Astrocyte of the cerebellum (primary cell): ENCODE results near the gene SPPL2B.
"Not testable (repeated sequence)": the region's sequence is repeated elsewhere in the genome, so short reads cannot be mapped to it uniquely, and the experiment has no call there.

Source experiments
- DNase-seq: peaks from one replicate; pipeline ENCODE4 v3.0.0-alpha.2; 2011; ENCODE audit warnings: low read depth
- H3K4me3 ChIP-seq: 2 replicates; pipeline ENCODE4 v1.5.1; 2011; ENCODE audit warnings: mild to moderate bottlenecking, low read depth, low read length, moderate library complexity
- in situ Hi-C: cut with HindIII; loops from 2 replicates; pipeline ENCODE4 v1.10.0; 2017; ENCODE audit warnings: low sequenced_read_pairs
- TF ChIP-seq, protein P1 (sequence below): IDR thresholded peaks from 2 replicates; pipeline ENCODE4 v1.5.1; 2012; ENCODE audit warnings: low read length, low read depth, moderate library complexity, mild to moderate bottlenecking; ENCODE audit errors: missing control alignments

Gene SPPL2B

DNA sequence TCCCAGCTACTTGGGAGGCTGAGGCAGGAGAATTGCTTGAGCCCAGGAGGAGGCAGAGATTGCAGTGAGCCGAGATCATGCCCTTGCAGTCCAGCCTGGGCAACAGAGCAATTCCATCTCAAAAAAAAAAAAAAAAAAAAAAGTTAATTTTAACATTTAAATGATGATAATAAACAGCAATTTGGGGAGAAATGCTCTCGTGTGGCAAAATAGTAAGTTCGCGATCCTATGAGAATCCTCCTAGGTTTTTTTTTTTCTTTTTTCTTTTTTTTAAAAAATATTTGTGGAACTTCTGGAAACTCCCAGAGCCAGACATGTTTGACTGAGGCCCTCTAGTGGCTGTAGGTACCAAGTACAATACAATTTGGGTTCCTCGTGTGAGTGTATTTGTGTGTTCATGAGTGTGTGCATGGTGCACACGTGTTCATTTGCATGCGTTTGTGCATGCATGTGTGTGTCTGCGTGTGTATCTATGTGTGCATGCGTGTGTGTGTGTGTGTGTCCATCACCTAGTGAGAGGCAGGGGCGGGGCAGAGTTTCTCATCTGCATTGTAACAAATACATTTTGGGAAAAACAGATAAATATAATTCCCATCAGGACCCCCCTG lies 62.7 kb downstream of the SPPL2B start:
- peak; percentile 49 for DNase-seq
- no peak overlapping the region for H3K4me3 ChIP-seq
- TF ChIP-seq, protein P1, sequence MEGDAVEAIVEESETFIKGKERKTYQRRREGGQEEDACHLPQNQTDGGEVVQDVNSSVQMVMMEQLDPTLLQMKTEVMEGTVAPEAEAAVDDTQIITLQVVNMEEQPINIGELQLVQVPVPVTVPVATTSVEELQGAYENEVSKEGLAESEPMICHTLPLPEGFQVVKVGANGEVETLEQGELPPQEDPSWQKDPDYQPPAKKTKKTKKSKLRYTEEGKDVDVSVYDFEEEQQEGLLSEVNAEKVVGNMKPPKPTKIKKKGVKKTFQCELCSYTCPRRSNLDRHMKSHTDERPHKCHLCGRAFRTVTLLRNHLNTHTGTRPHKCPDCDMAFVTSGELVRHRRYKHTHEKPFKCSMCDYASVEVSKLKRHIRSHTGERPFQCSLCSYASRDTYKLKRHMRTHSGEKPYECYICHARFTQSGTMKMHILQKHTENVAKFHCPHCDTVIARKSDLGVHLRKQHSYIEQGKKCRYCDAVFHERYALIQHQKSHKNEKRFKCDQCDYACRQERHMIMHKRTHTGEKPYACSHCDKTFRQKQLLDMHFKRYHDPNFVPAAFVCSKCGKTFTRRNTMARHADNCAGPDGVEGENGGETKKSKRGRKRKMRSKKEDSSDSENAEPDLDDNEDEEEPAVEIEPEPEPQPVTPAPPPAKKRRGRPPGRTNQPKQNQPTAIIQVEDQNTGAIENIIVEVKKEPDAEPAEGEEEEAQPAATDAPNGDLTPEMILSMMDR = peak; percentile 84
- in situ Hi-C loops = no loop called here

DNA sequence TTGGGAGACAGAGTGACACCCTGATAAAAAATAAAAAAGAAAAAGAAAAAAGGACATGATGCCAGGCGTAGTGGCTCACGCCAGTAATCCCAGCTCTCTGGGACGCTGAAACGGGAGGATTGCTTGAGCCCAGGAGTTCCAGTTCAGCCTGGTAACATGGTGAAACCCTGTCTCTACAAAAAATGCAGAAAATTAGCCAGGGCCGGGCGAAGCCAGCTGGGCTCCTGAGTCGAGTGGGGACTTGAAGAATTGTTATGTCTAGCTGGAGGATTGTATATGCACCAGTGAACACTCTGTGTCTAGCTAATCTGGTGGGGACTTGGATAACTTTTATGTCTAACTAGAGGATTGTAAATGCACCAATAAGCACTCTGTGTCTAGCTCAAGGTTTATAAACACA lies 63.9 kb downstream of the SPPL2B start:
- in situ Hi-C loops = no loop called here
- H3K4me3 ChIP-seq = no peak overlapping the region
- TF ChIP-seq, protein P1 = no peak
- no peak for DNase-seq

- DNase-seq, H3K4me3 ChIP-seq, in situ Hi-C loops: not testable (repeated sequence)
Measured at GRCh38 chr19:2392899-2393298, 64.4 kb downstream of the SPPL2B start.

GRCh38 chr19:2394054-2394441 lies 65.6 kb downstream of the SPPL2B start:
- no peak for DNase-seq
- no peak overlapping the region for H3K4me3 ChIP-seq
- TF ChIP-seq, protein P1 = no peak
- in situ Hi-C loops = no loop called here

GRCh38 chr19:2394442-2395292 lies 66.2 kb downstream of the SPPL2B start:
- no peak overlapping the region for H3K4me3 ChIP-seq
- in situ Hi-C loops = no loop called here
- DNase-seq = no peak
- TF ChIP-seq, protein P1 = no peak

DNA sequence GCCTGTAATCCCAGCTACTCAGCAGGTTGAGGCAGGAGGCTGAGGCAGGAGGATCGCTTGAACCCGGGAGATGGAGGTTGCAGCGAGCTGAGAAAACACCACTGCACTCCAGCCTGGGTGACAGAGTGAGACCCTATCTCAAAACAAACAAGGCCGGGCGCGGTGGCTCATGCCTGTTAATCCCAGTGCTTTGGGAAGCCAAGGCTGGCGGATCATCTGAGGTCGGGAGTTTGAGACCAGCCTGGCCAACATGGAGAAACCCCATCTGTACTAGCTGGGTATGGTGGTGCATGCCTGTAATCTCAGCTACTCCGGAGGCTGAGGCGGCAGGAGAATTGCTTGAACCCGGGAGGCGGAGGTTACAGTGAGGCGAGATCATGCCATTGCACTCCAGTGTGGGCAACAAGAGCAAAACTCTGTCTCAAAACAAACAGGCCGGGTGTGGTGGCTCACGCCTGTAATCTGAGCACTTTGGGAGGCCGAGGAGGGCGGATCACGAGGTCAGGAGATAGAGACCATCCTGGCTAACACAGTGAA lies 66.9 kb downstream of the SPPL2B start:
- in situ Hi-C loops, H3K4me3 ChIP-seq, DNase-seq: not testable (repeated sequence)

- DNase-seq, H3K4me3 ChIP-seq, in situ Hi-C loops: not testable (repeated sequence)
Measured at GRCh38 chr19:2397173-2397572, 68.7 kb downstream of the SPPL2B start.

- H3K4me3 ChIP-seq = no peak overlapping the region
- in situ Hi-C loops = no loop called here
- TF ChIP-seq, protein P1 = no peak
- DNase-seq = no peak
Measured at GRCh38 chr19:2398735-2399305, 70.3 kb downstream of the SPPL2B start.
